ENCODE measurements around the gene TH.

TH gene

DNA sequence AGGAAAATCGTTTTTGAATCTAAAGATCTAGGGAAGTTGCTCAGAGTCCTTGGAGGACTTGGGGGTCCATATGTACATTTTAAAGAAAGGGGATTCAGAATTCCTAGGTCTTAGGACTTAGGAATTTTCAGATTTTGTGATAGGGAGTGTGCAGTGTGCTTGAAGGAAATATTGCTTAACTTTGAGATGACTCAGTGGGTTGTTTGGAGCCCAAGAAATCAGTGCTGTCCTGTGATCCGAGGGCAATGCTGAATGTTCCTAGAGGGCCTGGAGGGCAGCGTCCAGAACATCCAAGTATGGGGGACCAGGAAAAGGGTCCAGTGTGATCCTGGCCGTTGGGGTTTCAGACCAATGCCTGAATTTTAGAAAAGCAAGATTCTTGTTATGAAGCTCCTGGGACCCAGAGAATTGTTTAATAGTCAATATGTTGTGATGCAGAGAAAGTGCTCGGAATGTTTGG is 29.3 kb downstream of the TH start:
- DNase-seq (ENCODE audit: extremely low spot score) = no peak
- TF ChIP-seq, protein P1, sequence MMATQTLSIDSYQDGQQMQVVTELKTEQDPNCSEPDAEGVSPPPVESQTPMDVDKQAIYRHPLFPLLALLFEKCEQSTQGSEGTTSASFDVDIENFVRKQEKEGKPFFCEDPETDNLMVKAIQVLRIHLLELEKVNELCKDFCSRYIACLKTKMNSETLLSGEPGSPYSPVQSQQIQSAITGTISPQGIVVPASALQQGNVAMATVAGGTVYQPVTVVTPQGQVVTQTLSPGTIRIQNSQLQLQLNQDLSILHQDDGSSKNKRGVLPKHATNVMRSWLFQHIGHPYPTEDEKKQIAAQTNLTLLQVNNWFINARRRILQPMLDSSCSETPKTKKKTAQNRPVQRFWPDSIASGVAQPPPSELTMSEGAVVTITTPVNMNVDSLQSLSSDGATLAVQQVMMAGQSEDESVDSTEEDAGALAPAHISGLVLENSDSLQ (IDR thresholded peaks at IDR 0.05) = no peak
- TF ChIP-seq ARNT (IDR thresholded peaks at IDR 0.05) (no peak), NFRKB (IDR thresholded peaks at IDR 0.05) (no peak), TARDBP (IDR thresholded peaks at IDR 0.05) (no peak)
- CTCF ChIA-PET = interaction anchor here (0.8 kb wide), 1 partner anchor 490 kb away, joined by 3 read pairs; no protein-coding TSS in a partner anchor
- POLR2A ChIA-PET = no interaction called here

DNA sequence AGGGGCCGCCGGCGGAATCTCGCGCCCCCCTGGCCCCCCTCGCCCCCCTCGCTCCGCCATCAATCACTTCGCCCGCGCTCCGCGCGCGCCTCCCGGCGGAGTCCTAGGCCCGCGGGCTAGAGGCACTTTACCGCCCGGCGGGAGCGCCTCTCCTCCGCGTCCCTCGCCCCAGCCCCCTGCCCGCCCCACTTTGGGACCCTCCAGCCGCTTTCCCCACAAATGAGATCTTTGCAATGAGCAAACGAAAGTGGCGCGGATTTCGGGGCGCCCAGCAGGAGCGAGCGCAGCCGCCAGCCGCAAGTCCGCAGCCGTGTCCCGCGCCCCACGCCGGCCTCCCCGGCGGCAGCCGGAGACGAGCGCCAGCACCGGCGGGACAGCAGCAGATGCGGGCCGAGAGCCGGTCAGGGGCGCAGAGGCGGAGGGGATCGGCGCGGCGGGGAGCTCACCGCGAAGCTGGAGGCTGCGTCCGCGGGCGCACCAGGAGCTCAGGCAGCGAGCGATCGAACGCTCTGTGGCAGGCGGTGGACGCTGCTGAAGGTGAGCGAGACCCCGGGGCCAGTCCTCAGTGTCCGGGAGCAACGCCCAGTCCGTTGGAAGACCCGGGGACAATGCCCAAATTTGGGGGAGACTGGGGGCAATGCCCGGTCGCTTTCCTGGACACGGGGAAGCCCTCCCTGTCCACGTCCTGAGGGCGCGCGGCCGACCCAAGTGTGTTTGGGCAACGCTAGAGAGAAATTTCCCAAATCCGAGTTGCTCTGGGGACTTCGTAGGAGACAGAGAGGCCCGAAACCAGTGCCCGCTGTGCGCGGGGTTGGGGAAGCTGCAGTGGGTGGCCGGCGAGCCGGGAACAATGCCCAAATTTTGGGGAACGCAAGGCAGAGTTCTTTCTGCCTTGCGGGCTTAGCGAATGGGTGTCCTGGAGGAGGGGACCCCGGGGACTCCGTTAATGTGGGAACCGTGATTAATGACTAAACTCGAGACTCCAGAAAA is 30.9 kb downstream of the TH start:
- CTCF ChIA-PET = interaction anchor here (1.0 to 1.3 kb wide), 3 partner anchors 9 to 258 kb away, joined by 4 to 5 read pairs (median 4); no protein-coding TSS in a partner anchor
- POLR2A ChIA-PET = interaction anchor here (1.4 kb wide), 1 partner anchor 103 kb away, joined by 3 read pairs; no protein-coding TSS in a partner anchor
- TF ChIP-seq CTBP1 (IDR thresholded peaks at IDR 0.05; ENCODE audit: borderline replicate concordance) (no peak), FOXA1 (IDR thresholded peaks at IDR 0.05) (no peak), L3MBTL2 (conservative IDR thresholded peaks at IDR 0.05) (no peak), ELF4 (IDR thresholded peaks at IDR 0.05) (no peak), FOXM1 (IDR thresholded peaks at IDR 0.05; ENCODE audit: borderline replicate concordance) (no peak), ARNT (IDR thresholded peaks at IDR 0.05) (no peak), SP1 (IDR thresholded peaks at IDR 0.05) (no peak)
- no peak for DNase-seq (ENCODE audit: extremely low spot score)

- CTCF ChIA-PET = interaction anchor here (1.3 kb wide), 1 partner anchor 257 kb away, joined by 5 read pairs; no protein-coding TSS in a partner anchor
- POLR2A ChIA-PET = no interaction called here
- TF ChIP-seq SUZ12 (IDR thresholded peaks at IDR 0.05) (no peak), ELF4 (IDR thresholded peaks at IDR 0.05) (no peak), SP1 (IDR thresholded peaks at IDR 0.05) (no peak), TARDBP (IDR thresholded peaks at IDR 0.05) (no peak), ARNT (IDR thresholded peaks at IDR 0.05) (no peak), NFRKB (IDR thresholded peaks at IDR 0.05) (no peak), L3MBTL2 (conservative IDR thresholded peaks at IDR 0.05) (no peak)
- TF ChIP-seq, protein P1 (IDR thresholded peaks at IDR 0.05) = no peak
- DNase-seq (ENCODE audit: extremely low spot score) = no peak
These were observed 31.8 kb downstream of the TH start for GRCh38 chr11:2139621-2140337.

DNA sequence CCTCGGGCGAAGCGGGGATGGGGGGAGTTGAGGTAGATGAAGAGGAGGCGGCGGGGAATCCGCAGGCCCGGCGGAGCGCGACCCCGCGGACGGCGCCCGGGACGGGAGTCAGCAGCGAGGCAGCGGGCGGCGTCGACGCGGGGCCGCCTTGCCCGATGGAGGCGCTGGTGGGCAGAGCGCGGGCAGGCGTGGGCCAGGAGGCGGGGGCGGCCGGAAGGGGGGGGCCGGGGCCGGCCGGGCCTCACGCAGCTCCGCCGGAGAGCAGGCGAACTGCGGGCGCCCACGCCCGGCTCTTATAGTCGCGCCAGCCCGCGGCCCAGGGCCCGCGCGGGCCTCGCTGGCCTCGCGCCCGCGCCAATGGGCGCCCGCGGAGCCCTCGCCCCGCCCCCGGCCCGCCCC is 32.5 kb downstream of the TH start, which contains the start of gene IGF2:
Gene IGF2 (minus strand): TSS at position 267 of the 399 bp plus-strand sequence. CDS start 3,866 bp downstream, outside the sequence.
- TF ChIP-seq FOXM1 (IDR thresholded peaks at IDR 0.05; ENCODE audit: borderline replicate concordance) (no peak), ZNF384 (IDR thresholded peaks at IDR 0.05) (no peak), FOXK2 (IDR thresholded peaks at IDR 0.05) (no peak), ELF4 (IDR thresholded peaks at IDR 0.05) (no peak), TARDBP (IDR thresholded peaks at IDR 0.05) (no peak), L3MBTL2 (conservative IDR thresholded peaks at IDR 0.05) (no peak), NFRKB (IDR thresholded peaks at IDR 0.05) (no peak)
- ChIA-PET POLR2A (no interaction called here), CTCF (interaction anchor here (0.8 to 1.0 kb wide), 2 partner anchors 12 to 394 kb away, joined by 3 to 4 read pairs; no protein-coding TSS in a partner anchor)
- DNase-seq (ENCODE audit: extremely low spot score) = peak; percentile 43

DNA sequence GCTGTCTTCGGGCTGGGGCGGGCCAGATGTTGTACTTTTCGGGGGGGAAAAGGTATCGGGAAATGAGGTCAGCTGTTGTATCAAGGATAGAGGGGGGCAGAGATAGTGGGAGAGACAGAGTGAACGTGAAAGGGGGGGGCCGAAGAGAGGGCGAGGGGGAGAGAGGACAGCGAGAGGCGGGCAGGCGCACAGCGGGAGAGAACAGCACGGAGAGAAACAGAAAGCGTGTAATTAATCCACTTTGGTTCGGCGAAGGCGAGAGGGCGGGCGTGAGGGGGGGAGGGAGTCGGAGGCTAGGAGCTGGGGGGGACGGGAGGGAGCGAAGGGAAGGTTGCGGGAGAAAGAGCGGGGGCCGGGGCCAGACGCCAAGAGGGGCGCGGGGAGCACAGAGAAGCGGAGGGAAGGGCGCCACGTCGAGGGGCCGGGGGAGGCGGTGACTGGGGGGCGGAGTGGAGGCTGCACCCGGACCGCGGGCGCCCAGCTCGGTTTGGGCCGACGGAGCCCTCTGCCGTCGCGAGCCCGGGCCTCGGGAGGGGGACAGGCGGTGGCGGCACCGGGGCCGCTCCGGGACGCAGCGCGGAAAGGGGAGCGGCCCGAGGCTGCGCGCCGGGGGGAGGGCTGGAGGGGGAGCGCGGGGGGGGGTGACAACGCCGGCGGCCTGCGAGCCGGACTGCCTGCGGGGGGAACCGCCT is 33.0 kb downstream of the TH start:
- no peak for DNase-seq (ENCODE audit: extremely low spot score)
- ChIA-PET CTCF (interaction anchor here (0.8 to 1.0 kb wide), 2 partner anchors 12 to 394 kb away, joined by 3 to 4 read pairs; no protein-coding TSS in a partner anchor), POLR2A (no interaction called here)
- TF ChIP-seq ARNT (IDR thresholded peaks at IDR 0.05) (no peak), SP1 (IDR thresholded peaks at IDR 0.05) (no peak), ZNF384 (IDR thresholded peaks at IDR 0.05) (no peak), SUZ12 (IDR thresholded peaks at IDR 0.05) (no peak)

GRCh38 chr11:2138068-2138430 is 33.6 kb downstream of the TH start:
- ChIA-PET POLR2A (no interaction called here), CTCF (interaction anchor here (0.6 to 1.0 kb wide), 3 partner anchors 13 to 395 kb away, joined by 3 to 4 read pairs (median 3); no protein-coding TSS in a partner anchor)
- TF ChIP-seq LEF1 (IDR thresholded peaks at IDR 0.05; ENCODE audit: borderline replicate concordance) (no peak), HDGF (IDR thresholded peaks at IDR 0.05; ENCODE audit: borderline replicate concordance) (no peak), L3MBTL2 (conservative IDR thresholded peaks at IDR 0.05) (no peak), SP1 (IDR thresholded peaks at IDR 0.05) (no peak), ZNF384 (IDR thresholded peaks at IDR 0.05) (no peak)
- no peak for DNase-seq (ENCODE audit: extremely low spot score)

Data from HEK293T (cell line).